ENCODE data around the gene ATAD2B. TPM values are rescaled to one million over a fixed set of nuclear protein-coding genes. Genes with fewer than 3 reads are reported as not detected.
"Not testable (repeated sequence)": the region's sequence is repeated elsewhere in the genome, so short reads cannot be mapped to it uniquely, and the experiment has no call there.

The ATAD2B gene
- total and polyA plus RNA-seq, 2 of the 8 experiments (the other 6 are each of a cell fraction or from before 2014, with no cell fraction given): 3.4 to 16.1 TPM

GRCh38 chr2:23952558-23952957 is 25.6 kb upstream of the ATAD2B start:
- H3K23me2 ChIP-seq (ENCODE audit: low read depth, low read length); H3K56ac ChIP-seq (replicated peaks; ENCODE audit: insufficient read length, low read depth, low read length); H4K5ac ChIP-seq (ENCODE audit: insufficient read length, low read depth, low read length); H3K79me1 ChIP-seq (ENCODE audit: low read depth, low read length); FAIRE-seq; H4K91ac ChIP-seq (replicated peaks; ENCODE audit: insufficient read length, low read length); H2BK5ac ChIP-seq (ENCODE audit: low read depth, low read length); H2AK5ac ChIP-seq (ENCODE audit: low read depth, low read length); H3K4me3 ChIP-seq (ENCODE audit: extremely low read depth in 1 of 4, insufficient read depth in 2 of 4, low read depth in 3 of 4, low read length in 4 of 4); H3K23ac ChIP-seq (ENCODE audit: insufficient read length); H2BK20ac ChIP-seq (ENCODE audit: low read length); H4K8ac ChIP-seq (ENCODE audit: extremely low read depth, insufficient read depth, low read length); H2BK120ac ChIP-seq (replicated peaks; ENCODE audit: low read depth, low read length); H3K9ac ChIP-seq (replicated peaks in 1 of 4; ENCODE audit: extremely low read depth in 1 of 4, low read depth in 3 of 4, low read length in 3 of 4); H2BK12ac ChIP-seq (ENCODE audit: low read depth, low read length); H3K9me3 ChIP-seq (ENCODE audit: insufficient read depth in 2 of 2, low read depth in 1 of 2, low read length in 1 of 2); H2BK15ac ChIP-seq (ENCODE audit: low read length); H3K36me3 ChIP-seq (ENCODE audit: control insufficient read depth in 2 of 4, insufficient read depth in 4 of 4, low read length in 3 of 4); H2AFZ ChIP-seq (ENCODE audit: low read length); H3K18ac ChIP-seq (ENCODE audit: extremely low read depth, low read length); H3K4me2 ChIP-seq (ENCODE audit: insufficient read depth in 1 of 2, low read depth in 2 of 2, low read length in 2 of 2); H3K4me1 ChIP-seq (replicated peaks in 1 of 4; ENCODE audit: control insufficient read depth in 3 of 4, insufficient read depth in 4 of 4, low read length in 3 of 4); H4K20me1 ChIP-seq (replicated peaks in 1 of 2; ENCODE audit: control insufficient read depth in 1 of 2, insufficient read depth in 2 of 2, low read length in 2 of 2); DNase-seq (ENCODE audit: low read depth in 1 of 2, low spot score in 2 of 2); H3K14ac ChIP-seq (ENCODE audit: insufficient read length); H3K27ac ChIP-seq (ENCODE audit: low read depth, low read length); H3K4ac ChIP-seq (replicated peaks; ENCODE audit: insufficient read length, low read depth, low read length); H3K27me3 ChIP-seq (replicated peaks in 1 of 4; ENCODE audit: control insufficient read depth in 3 of 4, extremely low read depth in 1 of 4, insufficient read depth in 3 of 4, low read length in 3 of 4): not testable (repeated sequence)
- WGBS, 2 experiments (ENCODE audit: extremely low coverage in 1 of 2, insufficient coverage in 1 of 2, insufficient read length in 1 of 2, insufficient replicate concordance in 2 of 2, low coverage in 1 of 2, low lambda C conversion rate in 2 of 2, missing lambda C conversion rate in 1 of 2): 89% methylated on average over 3 of the region's 3 CpGs; no CpG with 5 or more reads in 1 of the 2 experiments
- peaks cover 0 to 31% of the 10 kb centered on the region in 2 experiments; a peak in 2 of 4 replicates for H3K79me2 ChIP-seq (ENCODE audit: control insufficient read depth in 1 of 2, insufficient read depth in 2 of 2, low read length in 2 of 2)
- ChIA-PET CTCF (ENCODE audit: partially characterized antibody) (interaction anchor here (1.3 kb wide), 1 partner anchor 12 kb away, joined by 3 read pairs; the partner anchor contains the start of gene UBXN2A), POLR2A (ENCODE audit: partially characterized antibody) (interaction anchor here (0.6 to 2.3 kb wide), 3 partner anchors 12 to 105 kb away, joined by 3 to 6 read pairs (median 3); partner anchors contain the start of gene UBXN2A)

Data from H1 (cell line).